ENCODE results near the gene ZGRF1. TPM values are rescaled to one million over a fixed set of nuclear protein-coding genes. Genes with fewer than 3 reads are reported as not detected.

The ZGRF1 gene
- total and polyA plus RNA-seq, 10 of the 15 experiments (the other 5 are each of a cell fraction or from before 2014, with no cell fraction given) = 8.5 to 32.1 (median 20.1) TPM

- TF ChIP-seq USF2 (IDR thresholded peaks at IDR 0.05; ENCODE audit: borderline replicate concordance, low read depth, low read length) (no peak), NFIC (IDR thresholded peaks at IDR 0.05; ENCODE audit: low read depth, low read length) (no peak), RFX5 (IDR thresholded peaks at IDR 0.05; ENCODE audit: low read depth, low read length) (no peak), RB1 (IDR thresholded peaks at IDR 0.05; ENCODE audit: borderline replicate concordance) (no peak), KAT2A (conservative IDR thresholded peaks at IDR 0.05; ENCODE audit: control insufficient read depth, low read depth, low read length) (no peak)
- TF ChIP-seq, protein P1, sequence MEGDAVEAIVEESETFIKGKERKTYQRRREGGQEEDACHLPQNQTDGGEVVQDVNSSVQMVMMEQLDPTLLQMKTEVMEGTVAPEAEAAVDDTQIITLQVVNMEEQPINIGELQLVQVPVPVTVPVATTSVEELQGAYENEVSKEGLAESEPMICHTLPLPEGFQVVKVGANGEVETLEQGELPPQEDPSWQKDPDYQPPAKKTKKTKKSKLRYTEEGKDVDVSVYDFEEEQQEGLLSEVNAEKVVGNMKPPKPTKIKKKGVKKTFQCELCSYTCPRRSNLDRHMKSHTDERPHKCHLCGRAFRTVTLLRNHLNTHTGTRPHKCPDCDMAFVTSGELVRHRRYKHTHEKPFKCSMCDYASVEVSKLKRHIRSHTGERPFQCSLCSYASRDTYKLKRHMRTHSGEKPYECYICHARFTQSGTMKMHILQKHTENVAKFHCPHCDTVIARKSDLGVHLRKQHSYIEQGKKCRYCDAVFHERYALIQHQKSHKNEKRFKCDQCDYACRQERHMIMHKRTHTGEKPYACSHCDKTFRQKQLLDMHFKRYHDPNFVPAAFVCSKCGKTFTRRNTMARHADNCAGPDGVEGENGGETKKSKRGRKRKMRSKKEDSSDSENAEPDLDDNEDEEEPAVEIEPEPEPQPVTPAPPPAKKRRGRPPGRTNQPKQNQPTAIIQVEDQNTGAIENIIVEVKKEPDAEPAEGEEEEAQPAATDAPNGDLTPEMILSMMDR (IDR thresholded peaks at IDR 0.05 in 2 of 3, conservative IDR thresholded peaks at IDR 0.05 in 1 of 3; ENCODE audit: control insufficient read depth in 2 of 3, extremely low read depth in 1 of 3, insufficient read depth in 1 of 3, low read depth in 3 of 3, low read length in 3 of 3) = no peak
Observed at GRCh38 chr4:112532267-112532666, 104.4 kb downstream of the ZGRF1 start (continued).

DNA sequence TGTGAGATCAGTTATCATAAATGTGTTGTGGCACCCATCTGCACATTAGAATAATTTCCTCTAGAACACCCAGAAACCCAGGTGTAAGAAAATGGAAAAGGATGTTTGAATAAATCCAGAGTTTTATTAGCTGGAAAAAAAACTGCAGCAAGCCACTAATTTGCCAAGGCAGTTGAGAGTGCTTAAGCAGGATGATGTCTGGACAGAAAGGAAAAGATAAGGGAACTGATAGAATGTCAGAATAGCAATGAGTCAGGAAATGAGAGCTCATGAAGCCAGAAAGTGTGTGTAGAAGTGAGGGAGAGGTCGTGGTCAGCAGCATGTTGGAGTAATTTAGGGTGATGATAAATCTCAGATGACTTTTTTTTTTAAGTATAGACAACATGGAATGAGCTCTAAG is 105.6 kb downstream of the ZGRF1 start:
- intact Hi-C loops (cut with micrococcal nuclease; ENCODE audit: unreplicated experiment) (no loop called here), in situ Hi-C loops (cut with MboI) (no loop called here)
- RAD21 ChIA-PET (ENCODE audit: unreplicated experiment) = interaction anchor here (0.7 to 1.4 kb wide), 2 partner anchors 142 to 203 kb away, joined by 3 read pairs; no protein-coding TSS in a partner anchor

More for the DNA sequence above, 105.6 kb downstream of the ZGRF1 start:
- BruUV-seq (replicated peaks) = no TSS peak
- H3K9me3 ChIP-seq (replicated peaks; ENCODE audit: control insufficient read depth, insufficient read depth, low read length) = no peaks in the 10 kb centered on the region
- H4K20me1 ChIP-seq (ENCODE audit: control insufficient read depth, insufficient read depth) = no peaks in the 10 kb centered on the region
- H2AFZ ChIP-seq (ENCODE audit: control insufficient read depth, low read depth, low read length) = no peak overlapping the region
- WGBS (ENCODE audit: insufficient coverage, insufficient replicate concordance, low lambda C conversion rate, missing lambda C conversion rate) = 0% methylated on average over 1 of the region's 1 CpG
- no peak overlapping the region for H3K9ac ChIP-seq (ENCODE audit: control insufficient read depth, insufficient read depth, low read length)
- ChIA-PET SMC1A (ENCODE audit: uncharacterized antibody, unreplicated experiment) (interaction anchor here (1.1 to 1.5 kb wide), 3 partner anchors 15 to 431 kb away, joined by 3 to 6 read pairs (median 3); no protein-coding TSS in a partner anchor), CTCF (interaction anchor here (0.7 to 1.1 kb wide), 5 partner anchors 9 to 431 kb away, joined by 3 to 4 read pairs (median 3); no protein-coding TSS in a partner anchor), POLR2A (interaction anchor here (0.6 to 0.7 kb wide), 2 partner anchors 8 to 345 kb away, joined by 3 read pairs; no protein-coding TSS in a partner anchor)
- no peak for ATAC-seq
- H3K27me3 ChIP-seq (replicated peaks in 1 of 2; ENCODE audit: control insufficient read depth in 2 of 2, insufficient read depth in 2 of 2, low read length in 1 of 2) = no peaks in the 10 kb centered on the region
- no peaks in the 10 kb centered on the region for H3K36me3 ChIP-seq (ENCODE audit: control insufficient read depth in 2 of 2, insufficient read depth in 2 of 2, low read length in 1 of 2)
- H3K27ac ChIP-seq (ENCODE audit: control insufficient read depth, insufficient read depth) = no peak overlapping the region
- no peak overlapping the region for H3K4me2 ChIP-seq (ENCODE audit: control insufficient read depth, insufficient read depth)
- no peaks in the 10 kb centered on the region for H3K79me2 ChIP-seq (ENCODE audit: control insufficient read depth, insufficient read depth, low read length)
- H3K4me1 ChIP-seq (ENCODE audit: control insufficient read depth, insufficient read depth, low read length) = no peaks in the 10 kb centered on the region
- TF ChIP-seq JUNB (IDR thresholded peaks at IDR 0.05) = no peak
- no peak for DNase-seq (ENCODE audit: low read depth, low spot score)
- no peak for FAIRE-seq
- H3K4me3 ChIP-seq = no peak overlapping the region

All from GM12878 (cell line).